K562 (cell line): ENCODE measurements around the gene CCDC33. TPM values are rescaled to one million over a fixed set of nuclear protein-coding genes. Genes with fewer than 3 reads are reported as not detected.

Source experiments
- ATAC-seq: fragments of 200-7000 bp; cut with Tn5 transposase; 3 replicates; pipeline ENCODE4 v1.9.1; 2020; ENCODE audit warnings: moderate library complexity
- BruUV-seq: library from RNA; stranded (reverse); fragments of 400-500 nt; replicated peaks from 2 replicates; lab custom pipeline; 2021; lab: Mats Ljungman, UMichigan
- CTCF ChIA-PET: fragments of 300-600 bp; formaldehyde crosslinking; extraction: SDS; loops from one replicate; lab custom pipeline; 2021; ENCODE audit warnings: low intra/inter-chr PET ratio; lab: Yijun Ruan, JAX
- POLR2A ChIA-PET: fragments of 300-600, 350-650 bp; sonication (Branson Sonifier 250); formaldehyde crosslinking; extraction: SDS; loops from one replicate; lab custom pipeline; 2021; ENCODE audit warnings: antibody characterized with exemption, inconsistent platforms; lab: Yijun Ruan, JAX
- DNase-seq, 4 experiments: peaks; one replicate each; pipeline versions ENCODE4 v3.0.0 to v3.0.0-alpha.2; 2011 to 2018; ENCODE audit warnings: low spot score in 3 of 4, mixed read lengths in 3 of 4; ENCODE audit errors: extremely low read depth in 1 of 4
- FAIRE-seq: peaks from 2 replicates; lab custom pipeline; 2011; peaks lifted over from hg19 to GRCh38; lab: Jason Lieb, UNC
- H2AFZ ChIP-seq: 2 replicates; pipeline ENCODE4 v1.6.0; 2011; ENCODE audit warnings: low read depth, low read length, control low read depth, inconsistent platforms
- H3K27ac ChIP-seq: fragments of 200-600 bp; 3 replicates; pipeline ENCODE4 v1.8.0; 2011; ENCODE audit warnings: low read depth, mild to moderate bottlenecking, control low read depth, inconsistent platforms, low read length, moderate library complexity, mixed read lengths; ENCODE audit errors: extremely low read depth
- H3K27me3 ChIP-seq, 2 experiments: fragments of 300-600 bp in 1 of 2; 2 replicates in 1 of 2; 3 replicates in 1 of 2; pipeline versions ENCODE4 v1.6.0 to v1.8.0; 2011; ENCODE audit warnings: inconsistent platforms in 2 of 2, low read length in 2 of 2, mild to moderate bottlenecking in 1 of 2, mixed read lengths in 1 of 2, moderate library complexity in 1 of 2; ENCODE audit not compliant: control insufficient read depth in 2 of 2, insufficient read depth in 2 of 2
- H3K36me3 ChIP-seq: fragments of 300-600 bp; 3 replicates; pipeline ENCODE4 v1.8.0; 2011; ENCODE audit warnings: mild to moderate bottlenecking, low read length, inconsistent platforms; ENCODE audit not compliant: control insufficient read depth, insufficient read depth
- H3K4me1 ChIP-seq, 2 experiments: fragments of 200-600 bp in 1 of 2; replicated peaks in 1 of 2; 2 replicates in 1 of 2; 3 replicates in 1 of 2; pipeline versions ENCODE4 v1.5.1 to v1.8.0; 2011; ENCODE audit warnings: inconsistent platforms in 2 of 2, low read length in 2 of 2, mild to moderate bottlenecking in 1 of 2, mixed read lengths in 1 of 2, moderate library complexity in 1 of 2; ENCODE audit not compliant: control insufficient read depth in 2 of 2, insufficient read depth in 2 of 2
- H3K4me2 ChIP-seq: 2 replicates; pipeline ENCODE4 v1.6.1; 2011; ENCODE audit warnings: low read length, control low read depth, inconsistent platforms, mixed read lengths; ENCODE audit not compliant: insufficient read depth
- H3K4me3 ChIP-seq: fragments of 200-600 bp; sonication (generic), shearing (Covaris generic); 2 replicates; pipeline ENCODE4 v1.5.1; 2016; ENCODE audit warnings: control low read depth, inconsistent platforms
- H3K79me2 ChIP-seq: fragments of 200-600 bp; 3 replicates; pipeline ENCODE4 v1.8.0; 2011; ENCODE audit warnings: low read length, inconsistent platforms; ENCODE audit not compliant: control insufficient read depth, insufficient read depth
- H3K9ac ChIP-seq, 2 experiments: 2 replicates each; pipeline versions ENCODE4 v1.6.0 to v1.6.1; 2011; ENCODE audit warnings: low read depth in 2 of 2, low read length in 2 of 2, control low read depth in 1 of 2, inconsistent platforms in 1 of 2, mild to moderate bottlenecking in 1 of 2, mixed read lengths in 1 of 2; ENCODE audit not compliant: insufficient read depth in 1 of 2
- H3K9me1 ChIP-seq: one replicate; pipeline ENCODE4 v1.6.0; 2011; ENCODE audit warnings: inconsistent platforms, mild to moderate bottlenecking, low read length, moderate library complexity; ENCODE audit not compliant: control insufficient read depth, insufficient read depth
- H3K9me3 ChIP-seq: replicated peaks from 2 replicates; pipeline ENCODE4 v1.5.1; 2011; ENCODE audit warnings: low read depth, low read length, inconsistent platforms; ENCODE audit not compliant: control insufficient read depth, insufficient read depth
- H4K20me1 ChIP-seq: replicated peaks from 2 replicates; pipeline ENCODE4 v1.6.1; 2011; ENCODE audit warnings: low read length, inconsistent platforms, mixed read lengths; ENCODE audit not compliant: control insufficient read depth, insufficient read depth
- ADNP ChIP-seq: fragments of 200-800 bp; sonication (Bioruptor generic); IDR thresholded peaks from 2 replicates; pipeline ENCODE4 v1.6.1; 2016; ENCODE audit warnings: missing genetic modification characterization, missing compliant biosample characterization
- BCOR ChIP-seq: fragments of 450-650 bp; IDR thresholded peaks from 2 replicates; pipeline ENCODE4 v1.6.1; 2016
- GABPB1 ChIP-seq: sonication (generic); formaldehyde crosslinking; IDR thresholded peaks from 2 replicates; pipeline ENCODE4 v1.8.0; 2022; ENCODE audit warnings: mild to moderate bottlenecking, missing genetic modification reagents
- KDM1A ChIP-seq, 2 experiments: fragments of 450-650 bp; IDR thresholded peaks; 2 replicates each; pipeline ENCODE4 v1.6.1; 2016; ENCODE audit warnings: mild to moderate bottlenecking in 2 of 2
- NCOA4 ChIP-seq: fragments of 450-650 bp; IDR thresholded peaks from 2 replicates; pipeline ENCODE4 v1.6.1; 2018; ENCODE audit warnings: mild to moderate bottlenecking; ENCODE audit not compliant: partially characterized antibody
- NELFE ChIP-seq: IDR thresholded peaks from 2 replicates; pipeline ENCODE4 v1.6.1; 2011; ENCODE audit warnings: mild to moderate bottlenecking; ENCODE audit not compliant: insufficient read depth, insufficient read length
- PTBP1 ChIP-seq: fragments of 200-400 bp; formaldehyde crosslinking; IDR thresholded peaks from 2 replicates; pipeline ENCODE4 v1.6.1; 2017; ENCODE audit warnings: low read depth, low read length
- RBM25 ChIP-seq: fragments of 200-400 bp; formaldehyde crosslinking; IDR thresholded peaks from 2 replicates; pipeline ENCODE4 v1.6.1; 2018; ENCODE audit warnings: low read length, low read depth, moderate library complexity; ENCODE audit not compliant: severe bottlenecking
- RCOR1 ChIP-seq, 2 experiments: IDR thresholded peaks; 2 replicates each; pipeline ENCODE4 v1.6.1; 2012; ENCODE audit warnings: low read depth in 2 of 2, low read length in 2 of 2, borderline replicate concordance in 1 of 2, improper control_type of control experiment in 1 of 2
- SMARCA5 ChIP-seq: fragments of 450-650 bp; IDR thresholded peaks from 2 replicates; pipeline ENCODE4 v1.6.1; 2016
- SREBF2 ChIP-seq: sonication (generic); formaldehyde crosslinking; IDR thresholded peaks from 2 replicates; pipeline ENCODE4 v1.4.0; 2020; ENCODE audit warnings: mild to moderate bottlenecking, missing genetic modification reagents
- TRIM24 ChIP-seq, 2 experiments: fragments of 450-650 bp; IDR thresholded peaks; 2 replicates each; pipeline ENCODE4 v1.6.1; 2016
- ZNF24 ChIP-seq: fragments of 450-650 bp; IDR thresholded peaks from 2 replicates; pipeline ENCODE4 v1.6.1; 2016
- WGBS: fragments of 100-300 bp; shearing (Covaris generic); methylation state at CpG from one replicate; pipeline ENCODE4 v1.1.6; 2016; ENCODE audit warnings: low coverage, mixed read lengths; ENCODE audit not compliant: insufficient coverage; ENCODE audit errors: missing lambda C conversion rate; 5-methylcytosine and 5-hydroxymethylcytosine counted together
- in situ Hi-C: fragments of 300-500 bp; cut with MboI; formaldehyde crosslinking; loops from 4 replicates; pipeline ENCODE4 v1.15.0; 2018; ENCODE audit warnings: inconsistent platforms, mixed read lengths
- intact Hi-C: fragments of 100-400 bp; cut with micrococcal nuclease; formaldehyde crosslinking; loops from 2 replicates; pipeline ENCODE4 v1.14.2; 2022
- polyA plus RNA-seq, 8 experiments: library from polyadenylated mRNA; depleted of rRNA in 4 of 8; stranded (reverse) in 5 of 8; unstranded in 3 of 8; fragments of >200 nt; fragmentation: Nextera tagmentation in 2 of 8; fragmentation: Illumina TruSeq in 1 of 8; extraction: Ambion mirVana in 2 of 8; extraction: Trizol in 1 of 8; gene quantifications; 2 replicates each; pipeline versions ENCODE4 v1.2.1 to v1.2.3, GENCODE V29; 2011 to 2014; ENCODE audit warnings: inconsistent platforms in 1 of 8, missing spikeins in 1 of 8
- total RNA-seq, 7 experiments: library from RNA; depleted of rRNA in 6 of 7; stranded (reverse); fragments of >200 nt in 6 of 7; fragmentation: Illumina TruSeq in 2 of 7; extraction: Trizol in 2 of 7; gene quantifications; 2 replicates each; pipeline versions ENCODE4 v1.2.1 to v1.2.3, GENCODE V29; 2011 to 2021; ENCODE audit warnings: low replicate concordance in 1 of 7

CCDC33 gene
- total and polyA plus RNA-seq, 9 of the 15 experiments (the other 6 are each of a cell fraction or from before 2014, with no cell fraction given) = 0.08 to 1.1 (median 0.15) TPM; not detected in 4

DNA sequence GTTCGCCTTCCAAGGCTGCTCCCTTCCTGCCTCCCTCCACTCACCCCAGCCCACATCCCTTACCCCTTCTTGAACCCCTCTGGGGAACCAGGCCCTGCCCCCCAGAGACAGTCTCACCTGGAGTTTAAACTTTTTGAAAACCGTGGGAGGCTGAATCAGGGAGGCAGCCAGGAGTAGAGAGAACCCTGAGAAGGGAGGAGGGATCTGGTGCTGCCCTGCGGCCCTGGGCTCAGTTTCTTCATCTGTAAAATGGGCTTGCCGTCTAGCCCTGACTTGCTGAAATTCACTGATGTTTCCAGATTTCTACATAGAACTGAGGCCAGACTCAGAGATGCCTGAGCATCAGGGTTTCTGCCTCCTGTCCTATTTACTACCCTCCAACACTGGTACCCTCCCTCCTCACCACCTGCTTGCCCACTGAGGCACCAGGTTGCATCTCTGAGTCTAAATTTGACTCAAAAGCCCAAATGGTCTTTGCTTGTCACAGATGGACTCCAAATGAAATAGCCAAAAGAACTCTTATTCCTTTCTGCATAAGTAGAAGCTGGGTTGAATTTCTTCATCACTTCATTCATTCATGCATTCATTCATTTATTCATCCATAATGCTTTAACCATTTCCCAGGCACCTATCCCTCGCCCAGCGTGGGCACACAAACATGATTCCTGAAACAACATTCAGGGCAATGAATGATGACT is 21.7 kb upstream of the CCDC33 start:
- H4K20me1 ChIP-seq = peaks cover 8% of the 10 kb centered on the region; the same call in 1 of the 2 replicates
- FAIRE-seq = no peak
- no peak for ATAC-seq
- intact Hi-C loops (no loop called here), in situ Hi-C loops (no loop called here)
- H3K27me3 ChIP-seq = peaks cover 9 to 38% of the 10 kb centered on the region in 2 experiments; a peak in 3 of 5 replicates
- DNase-seq = no peak
- no peak overlapping the region for H2AFZ ChIP-seq
- no peak overlapping the region for H3K4me2 ChIP-seq
- TF ChIP-seq BCOR = peak; percentile 86
- 0 out of 2 replicates have a peak, but pooled peaks have one; percentile 38 for TF ChIP-seq SMARCA5
- no peak for TF ChIP-seq NELFE
- peak; percentile 71; the same call in 1 of the 2 replicates for TF ChIP-seq ZNF24
- TF ChIP-seq PTBP1 = 0 out of 2 replicates have a peak, but pooled peaks have one; percentile 32
- TF ChIP-seq RBM25 = peak; percentile 94
- 0 out of 2 replicates have a peak, but pooled peaks have one; percentile 19 for TF ChIP-seq GABPB1 (CRISPR knock-in tag)
- TF ChIP-seq NCOA4 = no peak
- TF ChIP-seq RCOR1 (IDR thresholded peaks at IDR 0.05; ENCODE audit: borderline replicate concordance in 1 of 2, low read depth in 2 of 2, low read length in 2 of 2) = 0 out of 4 replicates have a peak, but pooled peaks of 1 of the 2 experiments have one; percentile 6
- TF ChIP-seq KDM1A (IDR thresholded peaks at IDR 0.05) = peak in 1 of 2 experiments; percentile 64; a peak in 2 of 4 replicates
- TF ChIP-seq TRIM24 (IDR thresholded peaks at IDR 0.05) = no peak
- TF ChIP-seq ADNP = peak; percentile 81
- no peak for TF ChIP-seq SREBF2 (CRISPR knock-in tag)
- H3K4me1 ChIP-seq = peaks cover 3 to 5% of the 10 kb centered on the region in 2 experiments; a peak in 2 of 5 replicates
- CTCF ChIA-PET = no interaction called here
- no TSS peak for BruUV-seq
- POLR2A ChIA-PET = no interaction called here
- no peak overlapping the region for H3K4me3 ChIP-seq
- H3K9me1 ChIP-seq = no peaks in the 10 kb centered on the region
- no peak overlapping the region for H3K9ac ChIP-seq
- H3K36me3 ChIP-seq = no peaks in the 10 kb centered on the region
- WGBS = 7% methylated on average over 6 of the region's 6 CpGs
- H3K27ac ChIP-seq = no peak overlapping the region
- H3K79me2 ChIP-seq = no peaks in the 10 kb centered on the region
- H3K9me3 ChIP-seq = no peaks in the 10 kb centered on the region
